Lung (tissue), 12 donors: ENCODE data around the gene CDH1. TPM values are rescaled to one million over a fixed set of nuclear protein-coding genes. Genes with fewer than 3 reads are reported as not detected.
A peak's percentile ranks its signal among the peaks of the same experiment; 100 is the strongest.

Experiments used
- ATAC-seq: fragments of 200-7000 bp; cut with Tn5 transposase; one replicate; pipeline ENCODE4 v1.9.1; 2020; ENCODE audit warnings: moderate number of reproducible peaks; ENCODE audit not compliant: insufficient read depth, low FRiP score
- DNase-seq, 3 donors: peaks; one replicate each; pipeline ENCODE4 v3.0.0-alpha.2; 2013 to 2017
- H3K27ac ChIP-seq, 2 donors: one replicate each; pipeline ENCODE4 v1.5.1; 2013; ENCODE audit warnings: mild to moderate bottlenecking in 2 of 2, moderate library complexity in 2 of 2, control low read depth in 1 of 2, inconsistent platforms in 1 of 2, low read depth in 1 of 2, low read length in 1 of 2
- H3K27me3 ChIP-seq, 3 donors: one replicate each; pipeline ENCODE4 v1.5.1; 2013; ENCODE audit warnings: low read length in 2 of 3; ENCODE audit not compliant: control insufficient read depth in 3 of 3, insufficient read depth in 3 of 3
- H3K36me3 ChIP-seq, 4 donors: one replicate each; pipeline ENCODE4 v1.5.1; 2013; ENCODE audit warnings: low read length in 4 of 4, mild to moderate bottlenecking in 1 of 4, moderate library complexity in 1 of 4; ENCODE audit not compliant: control insufficient read depth in 4 of 4, insufficient read depth in 4 of 4
- H3K4me1 ChIP-seq, 5 donors: one replicate each; pipeline ENCODE4 v1.5.1; 2013; ENCODE audit warnings: low read length in 5 of 5, mild to moderate bottlenecking in 2 of 5, moderate library complexity in 1 of 5; ENCODE audit not compliant: control insufficient read depth in 5 of 5, insufficient read depth in 5 of 5
- H3K4me3 ChIP-seq: one replicate; pipeline ENCODE4 v1.5.1; 2013; ENCODE audit warnings: mild to moderate bottlenecking, control low read depth, moderate library complexity
- H3K9ac ChIP-seq, 2 donors: one replicate each; pipeline ENCODE4 v1.5.1; 2013; ENCODE audit warnings: low read length in 2 of 2, control low read depth in 1 of 2; ENCODE audit not compliant: insufficient read depth in 1 of 2
- H3K9me3 ChIP-seq, 4 donors: one replicate each; pipeline ENCODE4 v1.5.1; 2013; ENCODE audit warnings: low read length in 3 of 4, mild to moderate bottlenecking in 1 of 4, moderate library complexity in 1 of 4; ENCODE audit not compliant: control insufficient read depth in 4 of 4, insufficient read depth in 3 of 4
- WGBS, 2 donors: extraction: QIAGEN DNeasy Blood & Tissue Kit; methylation state at CpG; one replicate each; pipeline ENCODE4 v1.1.7; 2013; 5-methylcytosine and 5-hydroxymethylcytosine counted together
- polyA plus RNA-seq, 2 donors: library from polyadenylated mRNA; stranded (reverse); fragments of 200-250 nt; gene quantifications; one replicate each; pipeline ENCODE4 v1.2.1, GENCODE V29; 2013
- total RNA-seq, 2 donors: library from RNA; depleted of rRNA in 1 of 2; stranded (reverse); fragments of >200 nt in 1 of 2; gene quantifications; one replicate each; pipeline ENCODE4 v1.2.1, GENCODE V29; 2014 to 2021
- TF ChIP-seq, protein P1 (sequence below): IDR thresholded peaks from 2 replicates; pipeline ENCODE4 v1.5.1; 2012; ENCODE audit warnings: mild to moderate bottlenecking; ENCODE audit errors: control extremely low read depth, extremely low read depth
- donor health status: control.
- donor health status: control.
- donor health status: Bipolar disorder and iron deficiency.
- donor health status: healthy.
- donor health status: DM: yes; HTN: yes; CAD: no.

The CDH1 gene
- total and polyA plus RNA-seq, 4 donors: 33.2 to 227 (median 95.2) TPM

DNA sequence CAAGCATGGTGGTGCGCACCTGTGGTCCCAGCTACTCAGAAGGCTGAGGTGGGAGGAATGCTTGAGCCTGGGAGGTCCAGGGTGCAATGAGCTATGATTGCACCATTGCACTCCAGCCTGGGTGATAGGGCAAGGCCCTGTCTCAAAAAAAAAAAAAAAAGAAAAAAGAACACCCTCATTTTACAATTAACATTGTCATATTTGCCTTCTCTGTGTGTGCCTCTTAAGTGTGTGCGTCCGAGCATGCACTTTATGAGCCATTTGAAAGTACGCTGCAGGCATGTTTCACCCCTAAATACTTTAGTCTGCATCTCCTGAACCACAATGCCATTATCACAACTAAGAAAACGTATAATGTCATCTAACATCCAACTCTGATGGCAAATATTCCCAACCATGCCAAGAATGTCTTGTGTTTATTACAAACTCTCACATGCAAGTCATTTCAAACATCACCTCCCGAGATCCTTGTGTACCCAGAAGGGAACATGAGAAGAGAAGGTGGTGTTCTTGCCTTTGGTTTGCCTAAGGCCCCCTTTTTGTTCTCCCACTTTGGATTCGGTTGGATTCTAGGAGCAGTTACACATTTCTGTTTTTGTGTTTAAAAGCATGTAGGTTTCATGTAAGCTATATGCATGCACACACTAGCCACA is 38.0 kb downstream of the CDH1 start:
- H3K4me1 ChIP-seq: peaks cover 0 to 5% (median 0%) of the 10 kb centered on the region in 5 donors

DNA sequence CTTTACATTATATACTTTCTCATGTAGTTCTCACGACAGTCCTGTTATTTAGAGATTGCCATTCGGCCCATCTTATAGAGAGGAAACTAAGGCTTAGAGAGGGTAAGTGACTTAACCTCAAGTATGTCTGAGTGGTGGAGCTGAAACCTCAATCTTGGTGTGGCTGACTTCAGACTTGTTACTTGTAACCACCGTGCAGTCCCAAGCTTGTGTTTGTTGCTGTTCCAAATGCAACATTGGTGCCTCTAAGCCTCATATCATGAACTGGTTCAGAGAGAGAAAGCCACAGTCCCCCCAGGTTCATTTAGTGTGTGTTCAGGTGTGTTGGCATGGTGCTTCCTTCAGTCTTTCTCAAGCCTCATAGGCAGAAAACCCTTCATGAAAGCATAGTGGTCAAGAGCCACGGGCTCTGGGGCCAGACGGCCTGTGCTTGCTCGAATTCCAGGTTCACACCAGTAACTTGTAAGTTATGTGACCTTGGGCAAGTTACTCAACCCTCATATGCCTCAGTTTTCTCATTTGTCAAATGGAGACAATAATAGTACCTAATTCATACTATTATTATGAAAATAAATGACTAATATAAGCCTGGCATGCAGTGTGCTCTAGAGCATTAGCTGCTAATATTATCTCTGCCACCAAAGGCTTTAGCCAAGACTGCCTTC is 39.9 kb downstream of the CDH1 start:
- ATAC-seq (no peak), DNase-seq (no peak)
- Histone ChIP-seq H3K27ac (no peak overlapping the region), H3K4me3 (no peak overlapping the region), H3K36me3 (peaks cover 0 to 2% (median 0%) of the 10 kb centered on the region in 4 donors), H3K27me3 (no peaks in the 10 kb centered on the region), H3K9me3 (no peaks in the 10 kb centered on the region), H3K4me1 (peaks cover 0 to 7% (median 0%) of the 10 kb centered on the region in 5 donors), H3K9ac (no peak overlapping the region)
- 53 to 73% methylated on average over 6 of the region's 6 CpGs for WGBS, 2 donors
- TF ChIP-seq, protein P1, sequence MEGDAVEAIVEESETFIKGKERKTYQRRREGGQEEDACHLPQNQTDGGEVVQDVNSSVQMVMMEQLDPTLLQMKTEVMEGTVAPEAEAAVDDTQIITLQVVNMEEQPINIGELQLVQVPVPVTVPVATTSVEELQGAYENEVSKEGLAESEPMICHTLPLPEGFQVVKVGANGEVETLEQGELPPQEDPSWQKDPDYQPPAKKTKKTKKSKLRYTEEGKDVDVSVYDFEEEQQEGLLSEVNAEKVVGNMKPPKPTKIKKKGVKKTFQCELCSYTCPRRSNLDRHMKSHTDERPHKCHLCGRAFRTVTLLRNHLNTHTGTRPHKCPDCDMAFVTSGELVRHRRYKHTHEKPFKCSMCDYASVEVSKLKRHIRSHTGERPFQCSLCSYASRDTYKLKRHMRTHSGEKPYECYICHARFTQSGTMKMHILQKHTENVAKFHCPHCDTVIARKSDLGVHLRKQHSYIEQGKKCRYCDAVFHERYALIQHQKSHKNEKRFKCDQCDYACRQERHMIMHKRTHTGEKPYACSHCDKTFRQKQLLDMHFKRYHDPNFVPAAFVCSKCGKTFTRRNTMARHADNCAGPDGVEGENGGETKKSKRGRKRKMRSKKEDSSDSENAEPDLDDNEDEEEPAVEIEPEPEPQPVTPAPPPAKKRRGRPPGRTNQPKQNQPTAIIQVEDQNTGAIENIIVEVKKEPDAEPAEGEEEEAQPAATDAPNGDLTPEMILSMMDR: no peak

More for the DNA sequence above, 38.0 kb downstream of the CDH1 start:
- Histone ChIP-seq H3K9me3 (no peaks in the 10 kb centered on the region), H3K36me3 (no peaks in the 10 kb centered on the region), H3K27me3 (no peaks in the 10 kb centered on the region), H3K9ac (no peak overlapping the region), H3K4me3 (no peak overlapping the region), H3K27ac (no peak overlapping the region)
- TF ChIP-seq, protein P1: no peak
- DNase-seq (no peak), ATAC-seq (no peak)
- WGBS, 2 donors: 72 to 73% methylated on average over 7 of the region's 7 CpGs

DNA sequence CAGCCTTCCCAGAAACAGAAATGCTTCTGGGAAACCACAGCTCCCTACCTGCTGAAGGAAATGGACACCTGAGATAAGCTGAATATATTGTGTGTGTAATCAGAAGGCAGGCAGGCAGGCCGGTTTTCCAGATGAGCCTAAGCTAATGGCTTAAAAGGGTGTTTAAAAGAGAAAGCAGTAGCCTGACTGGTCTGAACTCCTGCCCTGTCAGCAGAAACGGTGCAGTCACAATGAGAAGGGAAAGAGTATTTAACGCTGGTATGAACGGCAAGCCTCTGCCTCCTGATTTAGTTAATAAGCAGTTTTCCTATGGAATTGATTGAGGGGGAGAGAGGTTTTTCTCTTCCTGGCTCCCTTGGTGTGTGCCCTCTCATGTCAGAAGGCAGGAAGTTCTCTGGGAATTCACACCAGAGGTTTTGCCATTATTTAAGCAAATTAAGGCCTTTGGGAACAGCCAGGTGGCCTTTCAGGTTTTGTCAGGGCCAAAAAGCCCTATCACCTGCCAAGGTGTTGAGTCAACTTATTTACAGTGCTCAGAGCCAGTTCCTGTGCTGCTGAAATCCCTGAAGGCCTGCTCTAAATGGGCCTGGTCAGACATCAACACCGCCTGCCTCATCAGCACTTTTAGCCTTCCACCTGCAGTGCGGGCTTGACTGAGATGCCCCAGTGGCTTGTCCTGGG is 41.6 kb downstream of the CDH1 start:
- TF ChIP-seq, protein P1: no peak
- peak overlapping the region in 1 of 2 donors; percentile 30 for H3K9ac ChIP-seq
- no peaks in the 10 kb centered on the region for H3K27me3 ChIP-seq
- H3K4me1 ChIP-seq: peaks cover 0 to 7% (median 0%) of the 10 kb centered on the region in 5 donors
- peak overlapping the region in 1 of 2 donors; percentile 56 for H3K27ac ChIP-seq
- DNase-seq (peak in 2 of 3 donors; percentile 26 to 39), ATAC-seq (peak; percentile 54)
- 40 to 43% methylated on average over 6 of the region's 6 CpGs for WGBS, 2 donors
- no peaks in the 10 kb centered on the region for H3K9me3 ChIP-seq
- no peak overlapping the region for H3K4me3 ChIP-seq
- peaks cover 0 to 2% (median 0%) of the 10 kb centered on the region in 4 donors for H3K36me3 ChIP-seq
